ENCODE data around the gene ZNF81.

DNA sequence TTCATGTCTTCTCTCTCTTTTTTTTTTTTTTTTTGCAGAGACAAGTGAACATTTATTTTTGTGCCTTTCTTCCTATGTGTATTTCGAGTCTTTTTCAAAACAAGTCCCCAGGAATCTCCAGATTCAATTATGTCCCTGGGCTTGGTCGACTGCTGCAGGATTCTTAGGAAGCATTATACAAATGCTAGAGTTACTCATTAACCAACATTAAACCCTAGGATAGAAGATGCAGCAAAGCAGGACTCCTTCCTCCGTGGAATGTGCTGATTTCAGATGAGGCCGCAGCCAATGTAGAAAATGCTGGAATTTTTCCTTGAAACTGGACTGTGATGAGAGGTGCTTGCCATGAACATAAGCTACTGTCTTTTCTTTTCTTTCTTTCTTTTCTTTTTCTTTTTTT lies 3.4 kb downstream of the ZNF81 start:
- TF ChIP-seq CTCF (IDR thresholded peaks at IDR 0.05) (no peak), POLR2AphosphoS5 (IDR thresholded peaks at IDR 0.05) (no peak), POLR2A (IDR thresholded peaks at IDR 0.05) (no peak)

Data from prostate gland (tissue), 2 donors.